ENCODE measurements around the gene AKR1B15.

DNA sequence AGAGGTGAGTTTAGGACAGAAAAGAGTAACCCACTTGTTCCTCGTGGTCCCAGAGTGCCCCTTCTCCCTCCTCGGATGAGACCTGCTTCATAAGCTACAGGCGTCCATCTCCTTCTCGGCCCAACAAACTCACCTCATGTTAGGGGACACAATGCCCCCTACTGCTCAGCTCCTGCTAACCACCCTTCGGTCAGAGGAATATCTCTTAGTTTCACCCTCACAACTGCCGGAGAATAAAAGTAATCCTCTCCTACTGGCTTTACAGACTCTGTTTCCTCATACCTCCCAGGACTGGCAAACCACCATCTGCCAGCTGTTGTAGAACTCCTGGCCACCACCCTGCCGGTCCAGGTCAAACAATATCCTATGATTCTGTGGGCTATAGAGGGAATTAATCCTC is 3.2 kb downstream of the AKR1B15 start:
- TF ChIP-seq, protein P1, sequence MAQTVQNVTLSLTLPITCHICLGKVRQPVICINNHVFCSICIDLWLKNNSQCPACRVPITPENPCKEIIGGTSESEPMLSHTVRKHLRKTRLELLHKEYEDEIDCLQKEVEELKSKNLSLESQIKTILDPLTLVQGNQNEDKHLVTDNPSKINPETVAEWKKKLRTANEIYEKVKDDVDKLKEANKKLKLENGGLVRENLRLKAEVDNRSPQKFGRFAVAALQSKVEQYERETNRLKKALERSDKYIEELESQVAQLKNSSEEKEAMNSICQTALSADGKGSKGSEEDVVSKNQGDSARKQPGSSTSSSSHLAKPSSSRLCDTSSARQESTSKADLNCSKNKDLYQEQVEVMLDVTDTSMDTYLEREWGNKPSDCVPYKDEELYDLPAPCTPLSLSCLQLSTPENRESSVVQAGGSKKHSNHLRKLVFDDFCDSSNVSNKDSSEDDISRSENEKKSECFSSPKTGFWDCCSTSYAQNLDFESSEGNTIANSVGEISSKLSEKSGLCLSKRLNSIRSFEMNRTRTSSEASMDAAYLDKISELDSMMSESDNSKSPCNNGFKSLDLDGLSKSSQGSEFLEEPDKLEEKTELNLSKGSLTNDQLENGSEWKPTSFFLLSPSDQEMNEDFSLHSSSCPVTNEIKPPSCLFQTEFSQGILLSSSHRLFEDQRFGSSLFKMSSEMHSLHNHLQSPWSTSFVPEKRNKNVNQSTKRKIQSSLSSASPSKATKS (CRISPR knock-in tag; IDR thresholded peaks at IDR 0.05) = no peak
- TF ChIP-seq, protein P2, sequence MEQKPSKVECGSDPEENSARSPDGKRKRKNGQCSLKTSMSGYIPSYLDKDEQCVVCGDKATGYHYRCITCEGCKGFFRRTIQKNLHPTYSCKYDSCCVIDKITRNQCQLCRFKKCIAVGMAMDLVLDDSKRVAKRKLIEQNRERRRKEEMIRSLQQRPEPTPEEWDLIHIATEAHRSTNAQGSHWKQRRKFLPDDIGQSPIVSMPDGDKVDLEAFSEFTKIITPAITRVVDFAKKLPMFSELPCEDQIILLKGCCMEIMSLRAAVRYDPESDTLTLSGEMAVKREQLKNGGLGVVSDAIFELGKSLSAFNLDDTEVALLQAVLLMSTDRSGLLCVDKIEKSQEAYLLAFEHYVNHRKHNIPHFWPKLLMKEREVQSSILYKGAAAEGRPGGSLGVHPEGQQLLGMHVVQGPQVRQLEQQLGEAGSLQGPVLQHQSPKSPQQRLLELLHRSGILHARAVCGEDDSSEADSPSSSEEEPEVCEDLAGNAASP (IDR thresholded peaks at IDR 0.05) = no peak
- TF ChIP-seq, protein P3, sequence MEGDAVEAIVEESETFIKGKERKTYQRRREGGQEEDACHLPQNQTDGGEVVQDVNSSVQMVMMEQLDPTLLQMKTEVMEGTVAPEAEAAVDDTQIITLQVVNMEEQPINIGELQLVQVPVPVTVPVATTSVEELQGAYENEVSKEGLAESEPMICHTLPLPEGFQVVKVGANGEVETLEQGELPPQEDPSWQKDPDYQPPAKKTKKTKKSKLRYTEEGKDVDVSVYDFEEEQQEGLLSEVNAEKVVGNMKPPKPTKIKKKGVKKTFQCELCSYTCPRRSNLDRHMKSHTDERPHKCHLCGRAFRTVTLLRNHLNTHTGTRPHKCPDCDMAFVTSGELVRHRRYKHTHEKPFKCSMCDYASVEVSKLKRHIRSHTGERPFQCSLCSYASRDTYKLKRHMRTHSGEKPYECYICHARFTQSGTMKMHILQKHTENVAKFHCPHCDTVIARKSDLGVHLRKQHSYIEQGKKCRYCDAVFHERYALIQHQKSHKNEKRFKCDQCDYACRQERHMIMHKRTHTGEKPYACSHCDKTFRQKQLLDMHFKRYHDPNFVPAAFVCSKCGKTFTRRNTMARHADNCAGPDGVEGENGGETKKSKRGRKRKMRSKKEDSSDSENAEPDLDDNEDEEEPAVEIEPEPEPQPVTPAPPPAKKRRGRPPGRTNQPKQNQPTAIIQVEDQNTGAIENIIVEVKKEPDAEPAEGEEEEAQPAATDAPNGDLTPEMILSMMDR (IDR thresholded peaks at IDR 0.05 in 2 of 3, conservative IDR thresholded peaks at IDR 0.05 in 1 of 3; ENCODE audit: insufficient read depth in 2 of 3, low read depth in 1 of 3, low read length in 3 of 3) = peak; percentile 66 to 70 (median 70)
- TF ChIP-seq, protein P4, sequence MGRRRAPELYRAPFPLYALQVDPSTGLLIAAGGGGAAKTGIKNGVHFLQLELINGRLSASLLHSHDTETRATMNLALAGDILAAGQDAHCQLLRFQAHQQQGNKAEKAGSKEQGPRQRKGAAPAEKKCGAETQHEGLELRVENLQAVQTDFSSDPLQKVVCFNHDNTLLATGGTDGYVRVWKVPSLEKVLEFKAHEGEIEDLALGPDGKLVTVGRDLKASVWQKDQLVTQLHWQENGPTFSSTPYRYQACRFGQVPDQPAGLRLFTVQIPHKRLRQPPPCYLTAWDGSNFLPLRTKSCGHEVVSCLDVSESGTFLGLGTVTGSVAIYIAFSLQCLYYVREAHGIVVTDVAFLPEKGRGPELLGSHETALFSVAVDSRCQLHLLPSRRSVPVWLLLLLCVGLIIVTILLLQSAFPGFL (CRISPR knock-in tag; IDR thresholded peaks at IDR 0.05) = no peak
- peak; percentile 20; the same call in 1 of the 2 replicates for TF ChIP-seq SMC3 (conservative IDR thresholded peaks at IDR 0.05; ENCODE audit: insufficient read depth, low read depth, low read length)
- TF ChIP-seq, protein P5, sequence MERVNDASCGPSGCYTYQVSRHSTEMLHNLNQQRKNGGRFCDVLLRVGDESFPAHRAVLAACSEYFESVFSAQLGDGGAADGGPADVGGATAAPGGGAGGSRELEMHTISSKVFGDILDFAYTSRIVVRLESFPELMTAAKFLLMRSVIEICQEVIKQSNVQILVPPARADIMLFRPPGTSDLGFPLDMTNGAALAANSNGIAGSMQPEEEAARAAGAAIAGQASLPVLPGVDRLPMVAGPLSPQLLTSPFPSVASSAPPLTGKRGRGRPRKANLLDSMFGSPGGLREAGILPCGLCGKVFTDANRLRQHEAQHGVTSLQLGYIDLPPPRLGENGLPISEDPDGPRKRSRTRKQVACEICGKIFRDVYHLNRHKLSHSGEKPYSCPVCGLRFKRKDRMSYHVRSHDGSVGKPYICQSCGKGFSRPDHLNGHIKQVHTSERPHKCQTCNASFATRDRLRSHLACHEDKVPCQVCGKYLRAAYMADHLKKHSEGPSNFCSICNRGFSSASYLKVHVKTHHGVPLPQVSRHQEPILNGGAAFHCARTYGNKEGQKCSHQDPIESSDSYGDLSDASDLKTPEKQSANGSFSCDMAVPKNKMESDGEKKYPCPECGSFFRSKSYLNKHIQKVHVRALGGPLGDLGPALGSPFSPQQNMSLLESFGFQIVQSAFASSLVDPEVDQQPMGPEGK (CRISPR knock-in tag; IDR thresholded peaks at IDR 0.05; ENCODE audit: borderline replicate concordance) = no peak
- TF ChIP-seq, protein P6, sequence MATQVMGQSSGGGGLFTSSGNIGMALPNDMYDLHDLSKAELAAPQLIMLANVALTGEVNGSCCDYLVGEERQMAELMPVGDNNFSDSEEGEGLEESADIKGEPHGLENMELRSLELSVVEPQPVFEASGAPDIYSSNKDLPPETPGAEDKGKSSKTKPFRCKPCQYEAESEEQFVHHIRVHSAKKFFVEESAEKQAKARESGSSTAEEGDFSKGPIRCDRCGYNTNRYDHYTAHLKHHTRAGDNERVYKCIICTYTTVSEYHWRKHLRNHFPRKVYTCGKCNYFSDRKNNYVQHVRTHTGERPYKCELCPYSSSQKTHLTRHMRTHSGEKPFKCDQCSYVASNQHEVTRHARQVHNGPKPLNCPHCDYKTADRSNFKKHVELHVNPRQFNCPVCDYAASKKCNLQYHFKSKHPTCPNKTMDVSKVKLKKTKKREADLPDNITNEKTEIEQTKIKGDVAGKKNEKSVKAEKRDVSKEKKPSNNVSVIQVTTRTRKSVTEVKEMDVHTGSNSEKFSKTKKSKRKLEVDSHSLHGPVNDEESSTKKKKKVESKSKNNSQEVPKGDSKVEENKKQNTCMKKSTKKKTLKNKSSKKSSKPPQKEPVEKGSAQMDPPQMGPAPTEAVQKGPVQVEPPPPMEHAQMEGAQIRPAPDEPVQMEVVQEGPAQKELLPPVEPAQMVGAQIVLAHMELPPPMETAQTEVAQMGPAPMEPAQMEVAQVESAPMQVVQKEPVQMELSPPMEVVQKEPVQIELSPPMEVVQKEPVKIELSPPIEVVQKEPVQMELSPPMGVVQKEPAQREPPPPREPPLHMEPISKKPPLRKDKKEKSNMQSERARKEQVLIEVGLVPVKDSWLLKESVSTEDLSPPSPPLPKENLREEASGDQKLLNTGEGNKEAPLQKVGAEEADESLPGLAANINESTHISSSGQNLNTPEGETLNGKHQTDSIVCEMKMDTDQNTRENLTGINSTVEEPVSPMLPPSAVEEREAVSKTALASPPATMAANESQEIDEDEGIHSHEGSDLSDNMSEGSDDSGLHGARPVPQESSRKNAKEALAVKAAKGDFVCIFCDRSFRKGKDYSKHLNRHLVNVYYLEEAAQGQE (IDR thresholded peaks at IDR 0.05; ENCODE audit: borderline replicate concordance) = no peak
- TF ChIP-seq, protein P6 (CRISPR knock-in tag; IDR thresholded peaks at IDR 0.05; ENCODE audit: low read depth) = no peak
- TF ChIP-seq, protein P7, sequence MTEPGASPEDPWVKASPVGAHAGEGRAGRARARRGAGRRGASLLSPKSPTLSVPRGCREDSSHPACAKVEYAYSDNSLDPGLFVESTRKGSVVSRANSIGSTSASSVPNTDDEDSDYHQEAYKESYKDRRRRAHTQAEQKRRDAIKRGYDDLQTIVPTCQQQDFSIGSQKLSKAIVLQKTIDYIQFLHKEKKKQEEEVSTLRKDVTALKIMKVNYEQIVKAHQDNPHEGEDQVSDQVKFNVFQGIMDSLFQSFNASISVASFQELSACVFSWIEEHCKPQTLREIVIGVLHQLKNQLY (CRISPR knock-in tag; conservative IDR thresholded peaks at IDR 0.05) = no peak
- TF ChIP-seq, protein P8, sequence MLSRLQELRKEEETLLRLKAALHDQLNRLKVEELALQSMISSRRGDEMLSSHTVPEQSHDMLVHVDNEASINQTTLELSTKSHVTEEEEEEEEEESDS (CRISPR knock-in tag; IDR thresholded peaks at IDR 0.05) = no peak

All from K562 (cell line).